Skeletal muscle tissue (tissue), 4 donors: ENCODE measurements around the gene ZNF546. TPM values are rescaled to one million over a fixed set of nuclear protein-coding genes. Genes with fewer than 3 reads are reported as not detected.
"Not testable (repeated sequence)": the region's sequence is repeated elsewhere in the genome, so short reads cannot be mapped to it uniquely, and the experiment has no call there.

Source experiments
- H3K27ac ChIP-seq: one replicate; pipeline ENCODE4 v1.7.0; 2013; ENCODE audit warnings: mild to moderate bottlenecking, low read depth, low read length, inconsistent platforms
- H3K27me3 ChIP-seq, 3 donors: one replicate each; pipeline ENCODE4 v1.7.0; 2013; ENCODE audit warnings: low read length in 3 of 3; ENCODE audit not compliant: control insufficient read depth in 3 of 3, insufficient read depth in 3 of 3
- H3K36me3 ChIP-seq, 3 donors: one replicate each; pipeline ENCODE4 v1.7.0; 2013; ENCODE audit warnings: low read length in 3 of 3; ENCODE audit not compliant: control insufficient read depth in 3 of 3, insufficient read depth in 3 of 3
- H3K4me1 ChIP-seq, 3 donors: one replicate each; pipeline ENCODE4 v1.7.0; 2013; ENCODE audit warnings: low read length in 3 of 3, mild to moderate bottlenecking in 3 of 3; ENCODE audit not compliant: control insufficient read depth in 3 of 3, insufficient read depth in 3 of 3
- H3K4me3 ChIP-seq, 3 donors: one replicate each; pipeline ENCODE4 v1.7.0; 2013; ENCODE audit warnings: low read length in 3 of 3
- H3K9ac ChIP-seq, 3 donors: one replicate each; pipeline ENCODE4 v1.7.0; 2013; ENCODE audit warnings: low read length in 3 of 3, mild to moderate bottlenecking in 3 of 3, moderate library complexity in 2 of 3, low read depth in 1 of 3
- H3K9me3 ChIP-seq, 3 donors: one replicate each; pipeline ENCODE4 v1.7.0; 2013; ENCODE audit warnings: low read length in 3 of 3; ENCODE audit not compliant: control insufficient read depth in 3 of 3
- total RNA-seq: library from RNA; depleted of rRNA; stranded (reverse); fragments of >200 nt; gene quantifications from one replicate; pipeline ENCODE4 v1.2.3, GENCODE V29; 2014
- donor health status: Osteomylitis.

ZNF546 gene
- 7.3 TPM for total RNA-seq

DNA sequence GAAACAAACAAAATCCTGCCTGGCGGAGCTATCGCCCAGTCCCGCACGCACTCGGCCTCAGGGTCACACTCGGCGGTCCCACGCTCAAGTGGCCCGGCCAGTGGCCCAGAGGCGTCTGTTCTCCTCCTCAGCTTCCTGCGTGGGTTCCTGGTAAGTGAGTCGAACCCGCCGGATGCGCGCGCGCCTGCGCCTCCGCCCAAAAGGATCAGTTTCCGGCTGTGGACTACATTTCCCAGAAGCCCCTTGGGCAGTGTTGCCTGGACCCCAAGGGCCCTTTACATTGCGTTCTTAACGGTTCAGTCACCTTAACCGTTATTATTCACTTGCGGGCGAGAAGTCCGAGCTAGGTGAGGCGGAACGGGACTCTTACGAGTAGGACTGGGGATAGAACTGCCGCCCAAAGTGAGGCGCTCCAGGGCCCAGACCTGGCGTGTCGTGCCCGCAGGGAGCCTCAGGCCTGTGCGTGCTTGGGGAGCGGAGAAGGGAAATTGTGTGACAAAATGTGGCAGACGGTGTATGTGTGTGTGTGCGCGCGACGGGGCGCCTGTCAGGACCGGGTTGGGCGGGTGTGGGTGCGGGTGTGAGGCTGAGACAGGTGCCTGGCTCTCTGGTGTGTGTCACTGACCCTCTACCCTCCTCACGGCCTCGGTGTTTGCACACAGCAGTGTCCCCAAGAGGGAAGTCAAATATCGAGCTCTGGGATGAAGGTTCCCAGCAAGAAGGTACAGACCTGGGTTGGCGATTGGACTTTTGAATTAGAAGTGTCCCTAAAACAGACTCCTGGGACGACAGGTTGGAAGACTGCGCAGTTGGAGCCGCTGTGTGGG lies at the start of gene ZNF546:
Gene ZNF546, plus strand, starts transcription at position 250 of the 827 bp plus-strand sequence. CDS start 1,267 bp downstream, outside the sequence.
- H3K4me3 ChIP-seq = peak within 1 kb of the TSS; percentile 81 to 97 (median 92)
- peak within 1 kb of the TSS; percentile 91 to 98 (median 98) for H3K9ac ChIP-seq
- no peaks in the 10 kb centered on the region for H3K27me3 ChIP-seq
- H3K9me3 ChIP-seq = no peaks in the 10 kb centered on the region
- peaks cover 0 to 8% (median 2%) of the 10 kb centered on the region in 3 donors for H3K36me3 ChIP-seq
- peak within 1 kb of the TSS; percentile 78 for H3K27ac ChIP-seq
- peaks cover 9 to 19% (median 16%) of the 10 kb centered on the region in 3 donors for H3K4me1 ChIP-seq

DNA sequence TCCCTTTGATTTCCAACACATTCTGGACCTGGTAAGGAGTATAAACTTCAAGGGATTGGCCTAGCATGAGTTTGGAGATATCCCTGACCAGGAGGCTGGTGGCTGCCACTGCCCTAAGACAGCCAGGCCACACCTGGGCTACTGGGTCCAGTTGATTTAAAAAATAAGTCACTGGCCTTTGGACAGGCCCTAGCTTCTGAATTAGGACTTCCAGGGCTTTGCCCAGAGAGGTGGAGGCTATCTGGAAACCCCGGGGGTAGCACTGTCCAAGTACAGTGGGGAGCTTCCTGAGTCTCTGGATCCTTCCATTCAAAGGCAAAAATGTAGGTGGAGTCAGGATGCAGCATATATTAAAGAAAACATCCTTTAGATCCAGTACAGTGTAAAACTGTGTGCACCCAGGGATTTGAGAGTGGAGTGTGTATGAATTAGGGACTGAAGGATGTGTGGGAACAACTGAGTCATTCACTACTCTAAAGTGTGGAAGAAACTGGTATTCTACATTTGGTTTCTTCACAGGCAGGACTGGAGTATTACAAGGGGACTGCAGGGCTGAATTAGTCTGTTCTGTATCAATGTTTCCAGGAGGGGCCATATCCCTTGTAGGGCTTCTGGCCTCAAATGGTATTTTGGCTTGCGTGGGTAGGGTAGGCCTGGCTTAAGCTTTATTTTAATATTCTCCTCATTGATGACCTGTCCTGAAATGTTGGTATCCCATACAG lies 47.7 kb upstream of the ZNF546 start:
- no peaks in the 10 kb centered on the region for H3K36me3 ChIP-seq
- H3K9ac ChIP-seq = no peak overlapping the region
- H3K9me3 ChIP-seq = no peaks in the 10 kb centered on the region
- peaks cover 0 to 5% (median 3%) of the 10 kb centered on the region in 3 donors for H3K27me3 ChIP-seq
- no peak overlapping the region for H3K27ac ChIP-seq
- no peaks in the 10 kb centered on the region for H3K4me1 ChIP-seq
- no peak overlapping the region for H3K4me3 ChIP-seq

DNA sequence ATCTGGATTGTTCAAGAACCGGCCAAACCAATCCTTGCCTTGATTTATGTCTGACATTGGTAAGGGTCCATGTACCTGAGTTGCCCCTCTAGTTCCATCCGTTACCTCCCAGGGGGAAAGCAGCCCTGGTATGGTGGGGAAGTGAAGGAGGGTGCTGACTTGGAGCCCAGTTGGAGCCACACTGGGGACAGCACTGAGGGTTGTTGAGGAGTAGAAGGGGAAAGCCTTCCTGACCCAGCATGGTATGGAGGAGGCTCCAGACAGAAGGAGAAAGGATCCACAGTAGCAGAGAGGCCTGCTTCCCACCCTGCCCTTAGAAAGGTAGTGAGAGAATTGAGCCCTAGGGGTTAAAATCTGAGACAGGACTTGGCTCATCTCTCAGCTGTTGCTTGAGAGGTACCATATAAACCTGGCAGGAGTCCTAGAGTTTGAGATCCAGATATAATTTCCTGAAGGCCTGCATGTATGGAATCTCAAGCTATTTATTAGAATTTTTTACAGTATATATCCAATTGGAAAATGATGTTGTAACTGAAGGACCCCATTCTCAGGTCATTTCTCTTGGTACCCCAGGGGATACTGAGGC lies 45.7 kb upstream of the ZNF546 start:
- Histone ChIP-seq H3K4me3 (no peak overlapping the region), H3K9me3 (no peaks in the 10 kb centered on the region), H3K4me1 (no peaks in the 10 kb centered on the region), H3K36me3 (no peaks in the 10 kb centered on the region), H3K27ac (no peak overlapping the region), H3K27me3 (peaks cover 0 to 5% (median 3%) of the 10 kb centered on the region in 3 donors), H3K9ac (no peak overlapping the region)

DNA sequence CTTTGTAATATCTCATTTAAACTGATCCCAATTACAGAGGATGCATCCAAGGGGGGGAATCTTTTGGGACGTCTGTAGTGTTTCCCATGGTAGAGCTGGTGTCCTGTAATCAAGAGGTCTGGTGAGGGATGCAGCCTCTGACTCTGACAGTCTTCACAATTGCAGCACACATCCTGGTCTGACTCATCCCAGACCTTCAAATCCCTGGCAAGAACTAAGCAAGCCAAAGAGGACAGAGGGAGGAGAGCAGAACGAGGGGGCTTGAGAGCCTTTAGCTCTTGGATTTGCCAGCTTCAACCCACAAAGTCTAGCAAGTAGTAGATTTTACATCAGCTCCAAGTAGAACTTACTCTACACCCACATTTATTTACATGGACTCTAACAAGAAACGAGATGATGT lies 45.2 kb upstream of the ZNF546 start:
- H3K27ac ChIP-seq = no peak overlapping the region
- H3K9ac ChIP-seq = no peak overlapping the region
- peaks cover 0 to 5% (median 3%) of the 10 kb centered on the region in 3 donors for H3K27me3 ChIP-seq
- H3K4me3 ChIP-seq = no peak overlapping the region
- H3K4me1 ChIP-seq = no peaks in the 10 kb centered on the region
- no peaks in the 10 kb centered on the region for H3K36me3 ChIP-seq
- H3K9me3 ChIP-seq = no peaks in the 10 kb centered on the region

DNA sequence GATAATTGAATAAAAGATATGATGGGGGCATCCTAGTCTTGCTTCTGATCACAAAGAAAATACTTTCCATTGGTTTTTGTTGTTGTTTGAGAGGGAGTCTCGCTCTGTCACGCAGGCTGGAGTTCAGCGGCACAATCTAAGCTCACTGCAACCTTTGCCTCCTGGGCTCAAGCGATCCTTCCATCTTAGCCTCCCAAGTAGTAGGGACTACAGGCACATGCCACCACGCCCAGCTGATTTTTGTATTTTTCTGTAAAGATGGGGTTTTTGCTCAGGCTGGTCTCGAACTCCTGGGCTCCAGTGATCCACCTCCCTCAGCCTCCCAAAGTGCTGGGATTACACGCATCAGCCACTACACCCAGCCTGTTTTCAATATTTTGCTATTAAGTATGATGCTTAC lies 42.9 kb upstream of the ZNF546 start:
- no peak overlapping the region for H3K4me3 ChIP-seq
- peaks cover 0 to 4% (median 3%) of the 10 kb centered on the region in 3 donors for H3K27me3 ChIP-seq
- no peaks in the 10 kb centered on the region for H3K9me3 ChIP-seq
- no peak overlapping the region for H3K27ac ChIP-seq
- no peaks in the 10 kb centered on the region for H3K4me1 ChIP-seq
- H3K36me3 ChIP-seq = no peaks in the 10 kb centered on the region
- no peak overlapping the region for H3K9ac ChIP-seq

DNA sequence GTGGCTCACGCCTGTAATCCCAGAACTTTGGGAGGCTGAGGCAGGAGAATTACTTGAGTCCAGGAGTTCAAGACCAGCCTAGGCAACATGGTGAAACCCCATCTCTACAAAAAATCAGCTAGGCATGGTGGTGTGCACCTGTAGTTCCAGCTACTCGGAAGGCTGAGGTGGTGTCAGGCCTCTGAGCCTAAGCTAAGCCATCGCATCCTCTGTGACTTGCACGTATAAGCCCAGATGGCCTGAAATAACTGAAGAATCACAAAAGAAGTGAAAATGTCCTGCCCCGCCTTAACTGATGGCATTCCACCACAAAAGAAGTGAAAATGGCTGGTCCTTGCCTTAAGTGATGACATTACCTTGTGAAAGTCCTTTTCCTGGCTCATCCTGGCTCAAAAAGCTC lies 39.0 kb upstream of the ZNF546 start:
- not testable (repeated sequence) for H3K4me3 ChIP-seq, H3K4me1 ChIP-seq, H3K27ac ChIP-seq, H3K9me3 ChIP-seq, H3K9ac ChIP-seq, H3K27me3 ChIP-seq, H3K36me3 ChIP-seq

DNA sequence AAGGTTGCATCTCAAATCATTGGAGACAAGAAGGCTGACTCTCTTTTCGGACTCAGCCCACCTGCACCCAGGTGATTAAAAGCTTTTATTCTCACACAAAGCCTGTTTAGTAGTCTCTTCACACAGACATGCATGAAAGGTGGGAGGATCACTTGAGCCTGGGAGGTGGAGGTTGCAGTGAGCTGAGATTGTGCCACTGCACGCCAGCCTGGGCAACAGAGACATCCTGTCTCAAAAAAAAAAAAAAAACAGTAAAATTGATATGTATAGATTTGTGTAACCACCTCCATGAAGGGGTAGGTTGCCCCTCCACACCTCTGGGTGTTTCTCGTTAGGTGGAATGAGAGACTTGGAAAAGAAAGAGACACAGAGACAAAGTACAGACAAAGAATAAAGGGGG lies 37.9 kb upstream of the ZNF546 start:
- not testable (repeated sequence) for H3K4me1 ChIP-seq, H3K9ac ChIP-seq, H3K9me3 ChIP-seq, H3K4me3 ChIP-seq, H3K36me3 ChIP-seq, H3K27ac ChIP-seq, H3K27me3 ChIP-seq

DNA sequence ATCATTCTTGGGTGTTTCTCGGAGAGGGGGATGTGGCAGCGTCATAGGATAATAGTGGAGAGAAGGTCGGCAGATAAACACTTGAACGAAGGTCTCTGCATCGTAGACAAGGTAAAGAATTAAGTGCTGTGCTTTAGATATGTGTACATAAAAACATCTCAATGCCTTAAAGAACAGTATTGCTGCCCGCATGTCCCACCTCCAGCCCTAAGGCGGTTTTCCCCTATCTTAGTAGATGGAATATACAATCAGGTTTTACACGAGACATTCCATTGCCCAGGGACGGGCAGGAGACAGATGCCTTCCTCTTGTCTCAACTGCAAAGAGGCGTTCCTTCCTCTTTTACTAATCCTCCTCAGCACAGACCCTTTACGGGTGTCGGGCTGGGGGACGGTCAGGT lies 37.5 kb upstream of the ZNF546 start:
- not testable (repeated sequence) for H3K9ac ChIP-seq, H3K4me1 ChIP-seq, H3K36me3 ChIP-seq, H3K27me3 ChIP-seq, H3K4me3 ChIP-seq, H3K9me3 ChIP-seq, H3K27ac ChIP-seq

DNA sequence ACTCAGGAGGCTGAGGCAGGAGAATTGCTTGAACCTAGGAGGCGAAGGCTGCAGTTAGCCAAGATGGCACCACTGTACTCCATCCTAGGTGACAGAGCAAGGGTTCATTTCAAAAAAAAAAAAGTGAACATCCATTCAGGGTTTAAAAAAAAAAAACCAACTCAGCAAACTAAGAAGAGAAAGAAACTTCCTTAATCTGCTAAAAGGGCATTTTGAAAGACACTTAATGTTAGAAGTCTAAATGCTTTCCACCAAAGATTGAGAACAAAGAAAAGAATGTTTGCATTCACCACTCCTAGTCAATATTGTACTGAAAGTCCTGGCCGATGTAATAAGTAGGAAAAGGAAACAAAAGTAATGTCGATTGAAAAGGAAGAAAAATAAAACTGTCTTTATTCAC lies 33.0 kb upstream of the ZNF546 start:
- H3K27ac ChIP-seq = no peak overlapping the region
- H3K36me3 ChIP-seq = no peaks in the 10 kb centered on the region
- no peak overlapping the region for H3K4me3 ChIP-seq
- H3K9ac ChIP-seq = no peak overlapping the region
- H3K9me3 ChIP-seq = no peaks in the 10 kb centered on the region
- H3K27me3 ChIP-seq = no peaks in the 10 kb centered on the region
- no peaks in the 10 kb centered on the region for H3K4me1 ChIP-seq

DNA sequence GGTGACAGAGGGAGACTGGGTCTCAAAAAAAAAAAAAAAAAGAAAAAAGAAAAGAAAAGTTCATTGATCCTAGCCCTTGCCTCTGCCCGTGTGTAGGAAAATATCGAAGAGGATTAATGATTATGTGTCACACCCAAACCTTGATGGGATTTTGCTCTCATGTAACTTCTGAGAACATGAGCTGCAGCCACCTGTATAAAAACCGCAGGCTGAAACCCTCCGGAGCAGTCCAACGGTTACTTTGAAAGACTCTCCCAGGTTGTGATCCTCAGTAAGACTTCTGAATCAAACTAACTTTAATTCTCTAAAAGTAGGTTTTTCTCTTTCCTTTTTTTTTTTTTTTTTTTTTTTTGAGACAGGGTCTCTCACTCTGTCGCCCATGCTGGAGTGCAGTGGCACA lies 30.2 kb upstream of the ZNF546 start:
- no peak overlapping the region for H3K27ac ChIP-seq
- H3K4me1 ChIP-seq = peaks cover 7 to 11% (median 8%) of the 10 kb centered on the region in 3 donors
- no peak overlapping the region for H3K9ac ChIP-seq
- peaks cover 0 to 2% (median 0%) of the 10 kb centered on the region in 3 donors for H3K36me3 ChIP-seq
- no peaks in the 10 kb centered on the region for H3K27me3 ChIP-seq
- no peaks in the 10 kb centered on the region for H3K9me3 ChIP-seq
- H3K4me3 ChIP-seq = no peak overlapping the region
